Skeletal muscle tissue (tissue), 4 donors: ENCODE results near the gene VPS8. TPM values are rescaled to one million over a fixed set of nuclear protein-coding genes. Genes with fewer than 3 reads are reported as not detected.

Experiments used
- H3K27ac ChIP-seq: one replicate; pipeline ENCODE4 v1.7.0; 2013; ENCODE audit warnings: mild to moderate bottlenecking, low read depth, low read length, inconsistent platforms
- H3K27me3 ChIP-seq, 3 donors: one replicate each; pipeline ENCODE4 v1.7.0; 2013; ENCODE audit warnings: low read length in 3 of 3; ENCODE audit not compliant: control insufficient read depth in 3 of 3, insufficient read depth in 3 of 3
- H3K36me3 ChIP-seq, 3 donors: one replicate each; pipeline ENCODE4 v1.7.0; 2013; ENCODE audit warnings: low read length in 3 of 3; ENCODE audit not compliant: control insufficient read depth in 3 of 3, insufficient read depth in 3 of 3
- H3K4me1 ChIP-seq, 3 donors: one replicate each; pipeline ENCODE4 v1.7.0; 2013; ENCODE audit warnings: low read length in 3 of 3, mild to moderate bottlenecking in 3 of 3; ENCODE audit not compliant: control insufficient read depth in 3 of 3, insufficient read depth in 3 of 3
- H3K4me3 ChIP-seq, 3 donors: one replicate each; pipeline ENCODE4 v1.7.0; 2013; ENCODE audit warnings: low read length in 3 of 3
- H3K9ac ChIP-seq, 3 donors: one replicate each; pipeline ENCODE4 v1.7.0; 2013; ENCODE audit warnings: low read length in 3 of 3, mild to moderate bottlenecking in 3 of 3, moderate library complexity in 2 of 3, low read depth in 1 of 3
- H3K9me3 ChIP-seq, 3 donors: one replicate each; pipeline ENCODE4 v1.7.0; 2013; ENCODE audit warnings: low read length in 3 of 3; ENCODE audit not compliant: control insufficient read depth in 3 of 3
- total RNA-seq: library from RNA; depleted of rRNA; stranded (reverse); fragments of >200 nt; gene quantifications from one replicate; pipeline ENCODE4 v1.2.3, GENCODE V29; 2014
- donor health status: Osteomylitis.

VPS8 gene
- total RNA-seq, 1 donor from 2014 or later: 316 TPM

DNA sequence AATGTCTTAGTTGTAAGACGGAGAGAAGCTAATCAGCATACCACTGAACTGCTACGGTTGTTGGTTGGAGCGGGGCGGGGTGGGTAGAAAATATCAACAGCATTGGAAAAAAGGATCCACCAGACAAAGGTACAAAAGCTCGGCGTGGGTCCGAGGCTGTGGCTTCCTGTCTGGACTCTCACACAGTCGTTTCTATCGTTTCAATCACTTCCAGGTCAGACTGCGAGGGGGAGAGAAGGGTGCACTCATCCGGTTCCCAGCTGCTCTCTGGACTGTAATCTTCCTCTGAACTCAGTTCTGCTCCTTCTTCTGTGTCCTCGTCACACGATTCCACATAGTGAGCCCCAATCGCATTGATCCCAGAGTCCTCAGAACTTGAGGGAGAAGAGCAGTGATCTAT lies 270.9 kb downstream of the VPS8 start:
- H3K36me3 ChIP-seq: no peaks in the 10 kb centered on the region
- no peak overlapping the region for H3K27ac ChIP-seq
- H3K9ac ChIP-seq: no peak overlapping the region
- no peak overlapping the region for H3K4me3 ChIP-seq
- H3K4me1 ChIP-seq: no peaks in the 10 kb centered on the region
- H3K9me3 ChIP-seq: no peaks in the 10 kb centered on the region
- peaks cover 0 to 2% (median 0%) of the 10 kb centered on the region in 3 donors for H3K27me3 ChIP-seq

DNA sequence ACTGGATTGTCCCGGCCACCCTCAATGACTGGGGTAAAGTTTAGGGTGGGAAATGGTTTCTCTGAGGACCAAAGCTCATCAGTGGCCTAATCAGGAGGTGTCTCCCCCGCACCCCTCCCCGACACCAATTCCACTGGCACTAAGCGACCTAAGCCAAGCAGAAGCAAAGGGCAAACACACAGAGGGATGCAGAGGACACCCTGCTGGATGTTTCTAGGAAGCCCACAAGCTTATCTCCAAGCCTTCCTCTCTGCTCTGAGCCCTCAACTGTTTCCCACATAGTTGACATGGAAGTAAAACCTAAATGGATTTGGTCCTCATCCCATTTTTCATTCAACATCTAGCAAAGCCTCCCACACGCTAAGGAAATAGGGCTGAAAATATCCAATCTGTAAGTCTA lies 272.4 kb downstream of the VPS8 start:
- no peak overlapping the region for H3K4me3 ChIP-seq
- peaks cover 0 to 2% (median 0%) of the 10 kb centered on the region in 3 donors for H3K27me3 ChIP-seq
- no peak overlapping the region for H3K27ac ChIP-seq
- no peak overlapping the region for H3K9ac ChIP-seq
- H3K36me3 ChIP-seq: no peaks in the 10 kb centered on the region
- H3K9me3 ChIP-seq: no peaks in the 10 kb centered on the region
- H3K4me1 ChIP-seq: no peaks in the 10 kb centered on the region

DNA sequence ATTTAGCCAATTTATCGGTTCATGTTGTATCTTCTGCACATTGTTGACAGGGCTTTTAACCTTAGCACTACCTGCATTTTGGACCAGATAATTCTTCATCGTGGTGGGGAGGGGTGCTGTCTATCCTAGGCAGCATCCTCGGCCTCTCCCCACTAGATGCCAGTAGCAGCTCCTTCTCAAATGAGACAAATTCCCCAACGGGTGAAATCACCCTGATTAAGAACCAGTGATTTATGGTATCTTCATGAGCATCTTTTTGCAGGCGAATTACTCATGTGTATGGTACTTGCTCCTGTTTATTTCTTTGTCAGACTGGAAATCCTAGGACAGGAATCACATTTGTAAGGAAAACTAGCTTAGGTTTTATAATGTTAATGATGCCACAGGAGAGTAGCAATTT lies 272.9 kb downstream of the VPS8 start:
- no peak overlapping the region for H3K27ac ChIP-seq
- H3K9ac ChIP-seq: no peak overlapping the region
- H3K36me3 ChIP-seq: no peaks in the 10 kb centered on the region
- H3K9me3 ChIP-seq: no peaks in the 10 kb centered on the region
- H3K4me1 ChIP-seq: no peaks in the 10 kb centered on the region
- H3K27me3 ChIP-seq: peaks cover 0 to 2% (median 0%) of the 10 kb centered on the region in 3 donors
- no peak overlapping the region for H3K4me3 ChIP-seq

DNA sequence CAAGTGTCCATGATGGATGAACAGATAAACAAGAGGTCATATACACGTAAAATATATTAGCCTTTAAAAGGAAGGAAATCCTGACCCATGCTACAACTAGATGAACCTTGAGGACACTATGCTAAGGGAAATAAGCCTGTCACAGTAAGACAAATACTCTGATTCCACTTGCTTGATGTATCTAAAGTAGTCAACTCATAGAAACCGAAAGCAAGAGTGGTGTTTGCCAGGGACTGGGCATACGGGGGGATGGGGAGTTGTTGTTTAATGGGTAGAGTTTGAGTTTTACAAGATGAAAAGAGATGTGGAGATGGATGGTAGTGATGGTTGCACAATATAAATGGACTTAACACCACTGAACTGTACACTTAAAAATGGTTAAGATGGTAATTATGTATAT lies 275.5 kb downstream of the VPS8 start:
- Histone ChIP-seq H3K4me3 (no peak overlapping the region), H3K27me3 (peaks cover 0 to 2% (median 0%) of the 10 kb centered on the region in 3 donors), H3K9me3 (no peaks in the 10 kb centered on the region), H3K27ac (no peak overlapping the region), H3K9ac (no peak overlapping the region), H3K4me1 (no peaks in the 10 kb centered on the region), H3K36me3 (no peaks in the 10 kb centered on the region)

DNA sequence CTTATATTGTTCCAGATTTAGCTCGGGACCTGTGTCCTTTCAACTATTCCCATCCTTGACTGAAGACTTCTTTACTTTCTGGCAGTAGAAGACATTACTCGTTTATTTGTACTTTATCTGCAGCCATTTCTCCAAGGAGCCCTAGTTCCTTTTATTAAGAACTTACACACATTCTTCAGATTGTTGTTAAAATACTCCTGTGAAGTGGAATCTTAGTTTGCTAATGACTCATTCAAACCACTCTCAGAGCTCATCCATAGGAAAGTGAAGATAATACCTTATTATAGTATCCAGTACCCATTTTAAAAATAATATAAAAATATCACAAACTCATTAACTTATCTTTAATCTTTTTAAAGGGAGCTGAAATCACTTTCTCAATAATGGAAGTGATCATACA lies 277.4 kb downstream of the VPS8 start:
- Histone ChIP-seq H3K9ac (no peak overlapping the region), H3K27ac (no peak overlapping the region), H3K4me3 (no peak overlapping the region), H3K9me3 (no peaks in the 10 kb centered on the region), H3K27me3 (peaks cover 0 to 2% (median 0%) of the 10 kb centered on the region in 3 donors), H3K36me3 (no peaks in the 10 kb centered on the region), H3K4me1 (no peaks in the 10 kb centered on the region)

GRCh38 chr3:185089751-185090150 lies 277.8 kb downstream of the VPS8 start:
- Histone ChIP-seq H3K36me3 (no peaks in the 10 kb centered on the region), H3K27ac (no peak overlapping the region), H3K4me3 (no peak overlapping the region), H3K9ac (no peak overlapping the region), H3K9me3 (no peaks in the 10 kb centered on the region), H3K27me3 (peaks cover 0 to 2% (median 0%) of the 10 kb centered on the region in 3 donors), H3K4me1 (no peaks in the 10 kb centered on the region)

- Histone ChIP-seq H3K9me3 (no peaks in the 10 kb centered on the region), H3K36me3 (no peaks in the 10 kb centered on the region), H3K4me1 (no peaks in the 10 kb centered on the region), H3K9ac (no peak overlapping the region), H3K27ac (no peak overlapping the region), H3K4me3 (no peak overlapping the region), H3K27me3 (no peaks in the 10 kb centered on the region)
Observed at GRCh38 chr3:185090811-185091210, 278.8 kb downstream of the VPS8 start.

GRCh38 chr3:185093116-185093515 lies 281.1 kb downstream of the VPS8 start:
- H3K9me3 ChIP-seq: no peaks in the 10 kb centered on the region
- H3K36me3 ChIP-seq: no peaks in the 10 kb centered on the region
- no peaks in the 10 kb centered on the region for H3K27me3 ChIP-seq
- H3K4me1 ChIP-seq: no peaks in the 10 kb centered on the region
- no peak overlapping the region for H3K4me3 ChIP-seq
- H3K27ac ChIP-seq: no peak overlapping the region
- no peak overlapping the region for H3K9ac ChIP-seq

DNA sequence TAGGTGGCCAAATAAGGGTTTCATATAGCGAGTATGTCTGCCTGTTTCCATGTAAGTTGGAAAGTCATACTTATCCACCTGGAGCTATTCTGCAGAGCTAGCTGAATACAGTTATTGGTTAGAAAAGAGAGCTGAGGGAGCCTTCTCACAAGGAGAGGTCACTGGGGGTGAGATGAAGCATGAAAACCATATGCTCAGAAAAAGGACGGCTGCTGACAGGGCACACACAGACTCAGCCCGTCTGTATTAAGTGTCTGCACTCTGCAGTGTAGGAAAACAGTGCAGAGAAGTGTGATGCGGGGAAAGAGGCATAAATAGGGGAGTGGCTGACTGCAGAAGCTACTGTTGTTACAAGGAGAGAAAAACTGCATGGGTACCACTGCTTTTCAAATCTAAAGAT lies 282.7 kb downstream of the VPS8 start:
- no peak overlapping the region for H3K9ac ChIP-seq
- no peak overlapping the region for H3K27ac ChIP-seq
- H3K4me1 ChIP-seq: no peaks in the 10 kb centered on the region
- H3K36me3 ChIP-seq: no peaks in the 10 kb centered on the region
- H3K4me3 ChIP-seq: no peak overlapping the region
- no peaks in the 10 kb centered on the region for H3K9me3 ChIP-seq
- no peaks in the 10 kb centered on the region for H3K27me3 ChIP-seq
